HG03097 (cell line): ENCODE data around the gene PRODH2.
"Not testable (repeated sequence)": the region's sequence is repeated elsewhere in the genome, so short reads cannot be mapped to it uniquely, and the experiment has no call there.

ENCODE experiments used
- ATAC-seq: cut with Tn5 transposase; IDR thresholded peaks from one replicate; pipeline ENCODE4 v1.9.1; 2021; ENCODE audit not compliant: unreplicated experiment, low FRiP score

The PRODH2 gene

DNA sequence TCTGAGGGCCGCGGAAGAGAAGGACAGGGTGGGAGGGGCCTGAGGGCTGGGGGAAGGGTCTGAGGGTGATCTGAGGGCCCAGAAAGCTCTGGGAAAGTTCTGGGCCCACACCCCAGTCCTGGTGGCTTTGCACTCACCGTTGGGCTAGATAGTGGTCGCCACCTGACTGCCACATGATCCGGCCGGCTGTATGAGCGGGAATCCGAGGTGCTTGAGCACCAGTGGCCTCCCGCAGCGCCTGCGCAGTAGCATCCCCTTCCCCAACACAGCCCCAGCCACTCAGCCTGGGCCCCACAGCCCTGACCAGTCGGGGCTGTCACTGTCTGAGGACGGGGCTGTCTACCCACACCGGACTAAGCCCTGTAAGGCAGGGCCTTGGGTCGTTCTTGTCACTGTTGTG lies 15.0 kb downstream of the PRODH2 start:
- no peak for ATAC-seq

- no peak for ATAC-seq
Measured at GRCh38 chr19:35796645-35797542, 15.8 kb downstream of the PRODH2 start.

DNA sequence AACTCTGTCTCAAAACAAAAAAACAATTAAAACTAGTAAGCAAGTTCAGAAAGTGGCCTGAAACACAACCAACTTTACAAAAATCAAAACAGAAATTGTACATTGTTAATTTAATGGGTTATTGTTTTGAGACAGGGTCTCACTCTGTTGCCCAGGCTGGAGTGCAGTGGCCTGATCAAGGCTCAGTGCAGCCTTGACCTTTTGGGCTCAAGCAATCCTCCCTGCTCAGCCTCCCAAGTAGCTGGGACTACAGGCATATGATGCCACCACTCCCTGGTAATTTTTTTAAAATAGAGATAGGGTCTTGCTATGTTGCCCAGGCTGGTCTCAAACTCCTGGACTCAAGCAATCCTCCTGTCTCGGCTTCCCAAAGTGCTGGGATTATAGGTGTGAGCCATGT lies 17.1 kb downstream of the PRODH2 start:
- ATAC-seq, result not testable (repeated sequence)

- no peak for ATAC-seq
Measured at GRCh38 chr19:35793381-35794165, 19.1 kb downstream of the PRODH2 start.

- ATAC-seq, result no peak
Measured at GRCh38 chr19:35792888-35793287, 19.8 kb downstream of the PRODH2 start.

- ATAC-seq, result no peak
Measured at GRCh38 chr19:35792312-35792711, 20.3 kb downstream of the PRODH2 start.

GRCh38 chr19:35791814-35792279 lies 20.8 kb downstream of the PRODH2 start:
- ATAC-seq, result no peak

DNA sequence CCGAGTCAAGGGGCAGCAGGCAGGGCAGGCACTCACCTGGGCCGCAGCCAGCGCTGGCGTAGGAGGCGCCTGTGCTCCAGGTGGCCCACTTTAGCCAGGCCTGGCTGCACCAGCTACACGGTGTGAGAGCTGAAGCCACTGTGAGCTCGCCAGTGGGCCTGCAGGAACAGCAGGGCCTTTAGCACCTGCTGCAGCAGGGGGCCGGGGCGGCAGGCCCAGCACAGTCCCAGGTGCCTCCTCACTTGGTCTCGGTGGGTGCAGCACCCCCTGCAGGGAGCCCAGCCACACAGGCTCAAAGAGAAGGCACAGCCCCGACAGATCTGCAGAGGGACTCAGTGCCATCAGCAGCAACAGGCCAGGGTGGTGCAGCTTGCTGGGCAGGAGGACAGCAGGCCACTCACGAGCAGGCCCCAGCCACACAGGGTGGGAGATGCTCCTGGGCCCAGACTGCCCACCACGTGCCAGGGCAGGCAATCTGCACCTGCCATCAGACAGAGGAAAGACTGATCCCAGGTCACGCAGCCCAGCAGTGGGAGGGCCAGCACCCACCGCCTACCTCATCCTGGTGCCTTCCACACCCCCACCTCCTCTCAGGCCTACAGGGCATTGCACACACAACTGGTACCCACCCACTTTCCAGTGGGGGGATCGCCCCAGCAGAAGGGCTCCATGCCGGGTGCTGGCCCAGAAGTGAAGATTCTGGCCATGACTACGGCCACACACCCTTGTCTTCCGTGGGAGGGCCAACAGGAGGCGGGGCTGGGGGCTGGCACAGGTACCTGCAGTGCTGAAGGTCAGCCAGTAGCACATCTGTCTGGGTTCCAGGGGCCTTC lies 21.4 kb downstream of the PRODH2 start:
- no peak for ATAC-seq

GRCh38 chr19:35789978-35790944 lies 22.4 kb downstream of the PRODH2 start:
- no peak for ATAC-seq

DNA sequence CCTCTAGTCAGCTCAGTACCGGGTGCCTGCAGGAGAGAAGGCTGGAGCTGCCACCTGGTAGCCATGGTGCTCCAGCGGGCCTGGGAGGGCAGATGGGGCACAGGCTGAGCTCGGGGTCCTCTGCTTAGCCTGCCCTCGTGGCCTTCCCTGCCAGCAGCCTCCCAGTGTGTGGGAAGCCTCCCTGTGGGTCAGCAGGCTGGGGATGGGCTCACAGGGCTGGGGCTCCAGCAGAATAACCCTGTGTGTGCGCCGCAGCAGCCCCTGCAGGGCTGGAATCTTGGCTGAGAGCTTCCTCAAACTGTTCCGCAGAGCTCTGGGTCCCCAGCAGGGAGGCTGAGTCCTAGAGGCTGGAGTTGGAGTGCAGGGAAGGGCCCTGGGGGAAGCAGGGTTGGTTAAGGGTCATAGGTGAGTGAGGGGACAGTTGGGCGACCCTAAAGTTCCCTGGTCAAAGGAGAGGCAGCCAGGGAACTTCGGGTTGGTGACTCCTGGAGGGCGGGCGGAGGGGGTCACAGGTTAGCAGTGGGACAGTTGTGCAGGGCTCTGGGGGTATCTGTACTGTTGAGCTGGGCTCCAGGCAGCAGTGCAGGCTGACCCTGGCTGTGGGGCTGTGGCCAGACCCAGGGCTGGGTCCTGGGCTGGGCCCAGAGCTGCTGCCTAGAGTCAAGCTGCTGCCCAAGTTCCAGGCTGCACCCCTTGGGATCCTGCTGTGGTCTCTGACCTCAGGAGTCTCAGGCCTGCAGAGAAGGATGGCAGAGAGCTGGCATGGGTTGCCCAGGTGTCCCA lies 23.3 kb downstream of the PRODH2 start:
- ATAC-seq, result no peak

DNA sequence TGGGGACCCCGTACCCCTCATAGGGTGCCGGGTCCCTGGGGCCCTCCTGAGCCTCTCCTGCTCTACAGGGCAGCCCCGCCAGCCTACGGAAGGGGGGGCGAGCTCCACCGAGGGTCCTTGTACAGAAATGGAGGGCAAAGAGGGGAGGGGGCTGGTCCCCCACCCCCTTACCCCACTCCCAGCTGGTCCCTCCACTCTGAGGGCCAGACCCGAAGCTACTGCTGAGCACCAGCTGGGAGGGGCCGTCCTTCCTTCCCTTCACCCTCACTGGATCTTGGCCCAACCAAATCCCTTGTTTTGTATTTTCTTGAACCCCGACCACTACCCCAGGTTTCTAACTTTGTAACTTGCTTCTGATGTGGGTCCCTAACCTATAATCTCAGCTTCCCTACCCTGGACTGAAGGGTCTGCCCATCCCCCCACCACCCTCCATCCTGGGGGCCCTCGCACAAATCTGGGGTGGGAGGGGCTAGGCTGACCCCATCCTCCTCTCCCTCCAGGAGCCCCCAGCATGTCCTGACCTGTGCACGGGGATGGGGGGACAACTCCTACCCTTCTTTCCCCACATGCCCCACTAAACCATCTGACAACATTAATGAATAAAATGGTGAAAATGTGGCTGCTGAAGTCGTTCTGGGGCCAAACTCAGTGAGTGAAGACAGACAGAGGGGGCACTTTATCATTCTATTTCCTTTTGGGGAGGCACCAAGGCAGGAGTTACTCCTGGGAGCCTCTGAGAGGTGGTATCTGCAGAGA lies 24.3 kb downstream of the PRODH2 start:
- ATAC-seq, result no peak

DNA sequence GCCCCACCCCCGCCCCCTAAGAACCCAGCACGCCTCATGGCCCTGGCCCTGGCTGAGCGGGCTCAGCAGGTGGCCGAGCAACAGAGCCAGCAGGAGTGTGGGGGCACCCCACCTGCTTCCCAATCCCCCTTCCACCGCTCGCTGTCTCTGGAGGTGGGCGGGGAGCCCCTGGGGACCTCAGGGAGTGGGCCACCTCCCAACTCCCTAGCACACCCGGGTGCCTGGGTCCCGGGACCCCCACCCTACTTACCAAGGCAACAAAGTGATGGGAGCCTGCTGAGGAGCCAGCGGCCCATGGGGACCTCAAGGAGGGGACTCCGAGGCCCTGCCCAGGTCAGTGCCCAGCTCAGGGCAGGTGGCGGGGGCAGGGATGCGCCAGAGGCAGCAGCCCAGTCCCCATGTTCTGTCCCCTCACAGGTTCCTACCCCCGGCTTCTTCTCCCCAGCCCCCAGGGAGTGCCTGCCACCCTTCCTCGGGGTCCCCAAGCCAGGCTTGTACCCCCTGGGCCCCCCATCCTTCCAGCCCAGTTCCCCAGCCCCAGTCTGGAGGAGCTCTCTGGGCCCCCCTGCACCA lies 25.3 kb downstream of the PRODH2 start:
- no peak for ATAC-seq

DNA sequence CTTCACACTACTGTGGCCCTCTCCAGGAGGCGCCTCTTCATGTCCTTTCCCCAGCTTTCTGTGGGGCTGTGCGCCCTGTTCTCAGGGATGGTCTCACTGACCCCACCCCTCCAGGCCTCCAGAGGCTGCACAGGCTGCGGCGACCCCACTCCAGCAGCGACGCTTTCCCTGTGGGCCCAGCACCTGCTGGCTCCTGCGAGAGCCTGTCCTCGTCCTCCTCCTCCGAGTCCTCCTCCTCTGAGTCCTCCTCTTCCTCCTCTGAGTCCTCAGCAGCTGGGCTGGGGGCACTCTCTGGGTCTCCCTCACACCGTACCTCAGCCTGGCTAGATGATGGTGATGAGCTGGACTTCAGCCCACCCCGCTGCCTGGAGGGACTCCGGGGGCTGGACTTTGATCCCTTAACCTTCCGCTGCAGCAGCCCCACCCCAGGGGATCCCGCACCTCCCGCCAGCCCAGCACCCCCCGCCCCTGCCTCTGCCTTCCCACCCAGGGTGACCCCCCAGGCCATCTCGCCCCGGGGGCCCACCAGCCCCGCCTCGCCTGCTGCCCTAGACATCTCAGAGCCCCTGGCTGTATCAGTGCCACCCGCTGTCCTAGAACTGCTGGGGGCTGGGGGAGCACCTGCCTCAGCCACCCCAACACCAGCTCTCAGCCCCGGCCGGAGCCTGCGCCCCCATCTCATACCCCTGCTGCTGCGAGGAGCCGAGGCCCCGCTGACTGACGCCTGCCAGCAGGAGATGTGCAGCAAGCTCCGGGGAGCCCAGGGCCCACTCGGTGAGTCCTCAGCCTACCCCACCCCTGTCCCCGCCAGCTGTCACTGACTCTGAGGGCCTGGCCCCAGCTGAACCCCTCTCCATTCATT lies 26.1 kb downstream of the PRODH2 start:
- ATAC-seq, result no peak

DNA sequence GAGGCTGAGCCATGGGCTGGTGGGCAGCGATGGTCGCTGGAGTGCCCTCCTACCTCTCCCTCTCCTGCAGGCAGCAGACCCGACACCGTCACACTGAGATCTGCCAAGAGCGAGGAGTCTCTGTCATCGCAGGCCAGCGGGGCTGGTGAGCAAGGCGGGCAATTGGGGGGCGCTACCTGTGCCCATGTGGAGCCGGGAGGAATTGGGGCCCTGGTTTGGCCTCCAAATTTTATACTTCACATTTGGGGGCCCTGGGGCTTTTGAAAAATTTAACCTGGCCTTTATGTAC lies 27.4 kb downstream of the PRODH2 start:
- no peak for ATAC-seq

DNA sequence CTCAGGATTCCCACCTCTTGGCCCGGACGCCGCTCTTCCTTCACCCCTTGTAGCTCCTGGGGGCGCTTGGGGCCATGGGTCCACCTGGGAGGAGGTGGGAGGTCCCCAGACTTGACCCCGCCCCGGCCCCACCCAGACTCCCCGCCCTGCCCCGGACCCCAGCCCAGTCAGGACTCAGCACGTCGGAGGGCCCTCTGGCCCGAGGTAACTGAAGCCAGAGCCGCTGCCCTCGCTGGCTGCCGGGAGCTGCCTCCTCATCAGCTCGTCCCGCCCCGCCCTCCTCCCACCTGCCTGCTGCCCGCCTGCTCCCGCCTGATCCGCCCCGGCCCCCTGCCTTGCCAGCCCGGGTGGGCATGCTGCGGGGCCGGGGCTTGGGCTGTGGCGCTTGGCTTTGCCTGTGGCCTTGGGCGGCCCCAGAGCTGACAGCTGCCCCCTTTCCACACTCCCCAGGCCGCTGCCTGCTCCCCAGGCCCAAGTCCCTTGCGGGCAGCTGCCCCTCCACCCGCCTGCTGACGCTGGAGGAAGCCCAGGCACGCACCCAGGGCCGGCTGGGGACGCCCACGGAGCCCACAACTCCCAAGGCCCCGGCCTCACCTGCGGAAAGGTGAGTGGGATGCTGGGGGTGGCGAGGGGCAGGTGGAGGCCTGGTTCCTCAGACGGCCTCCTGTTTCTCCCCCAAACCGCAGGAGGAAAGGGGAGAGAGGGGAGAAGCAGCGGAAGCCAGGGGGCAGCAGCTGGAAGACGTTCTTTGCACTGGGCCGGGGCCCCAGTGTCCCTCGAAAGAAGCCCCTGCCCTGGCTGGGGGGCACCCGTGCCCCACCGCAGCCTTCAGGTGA lies 27.9 kb downstream of the PRODH2 start:
- no peak for ATAC-seq
